ENCODE measurements around the gene AP3S2.

- TF ChIP-seq CTCF (IDR thresholded peaks at IDR 0.05; ENCODE audit: low read length) (no peak), EZH2phosphoT487 (IDR thresholded peaks at IDR 0.05; ENCODE audit: low read length) (no peak)
Observed at GRCh38 chr15:89903858-89904130, 10.0 kb upstream of the AP3S2 start.
